Muscle of back (tissue), 13 donors: Measurements from ENCODE around the gene RABEP1. TPM values are rescaled to one million over a fixed set of nuclear protein-coding genes. Genes with fewer than 3 reads are reported as not detected.
"Not testable (repeated sequence)": the region's sequence is repeated elsewhere in the genome, so short reads cannot be mapped to it uniquely, and the experiment has no call there.

ENCODE experiments used
- DNase-seq, 3 donors: peaks; one replicate each; pipeline versions ENCODE4 v3.0.0 to v3.0.0-alpha.2; 2013
- long read RNA-seq, 9 donors: transcript quantifications; one replicate each; lab custom pipeline, GENCODE V29; 2026
- polyA plus RNA-seq, 10 donors: library from polyadenylated mRNA; unstranded; fragments of 120-200 nt; gene quantifications; one replicate each; pipeline ENCODE4 v1.2.1, GENCODE V29; 2013; ENCODE audit not compliant: insufficient read length in 10 of 10

The RABEP1 gene, protein sequence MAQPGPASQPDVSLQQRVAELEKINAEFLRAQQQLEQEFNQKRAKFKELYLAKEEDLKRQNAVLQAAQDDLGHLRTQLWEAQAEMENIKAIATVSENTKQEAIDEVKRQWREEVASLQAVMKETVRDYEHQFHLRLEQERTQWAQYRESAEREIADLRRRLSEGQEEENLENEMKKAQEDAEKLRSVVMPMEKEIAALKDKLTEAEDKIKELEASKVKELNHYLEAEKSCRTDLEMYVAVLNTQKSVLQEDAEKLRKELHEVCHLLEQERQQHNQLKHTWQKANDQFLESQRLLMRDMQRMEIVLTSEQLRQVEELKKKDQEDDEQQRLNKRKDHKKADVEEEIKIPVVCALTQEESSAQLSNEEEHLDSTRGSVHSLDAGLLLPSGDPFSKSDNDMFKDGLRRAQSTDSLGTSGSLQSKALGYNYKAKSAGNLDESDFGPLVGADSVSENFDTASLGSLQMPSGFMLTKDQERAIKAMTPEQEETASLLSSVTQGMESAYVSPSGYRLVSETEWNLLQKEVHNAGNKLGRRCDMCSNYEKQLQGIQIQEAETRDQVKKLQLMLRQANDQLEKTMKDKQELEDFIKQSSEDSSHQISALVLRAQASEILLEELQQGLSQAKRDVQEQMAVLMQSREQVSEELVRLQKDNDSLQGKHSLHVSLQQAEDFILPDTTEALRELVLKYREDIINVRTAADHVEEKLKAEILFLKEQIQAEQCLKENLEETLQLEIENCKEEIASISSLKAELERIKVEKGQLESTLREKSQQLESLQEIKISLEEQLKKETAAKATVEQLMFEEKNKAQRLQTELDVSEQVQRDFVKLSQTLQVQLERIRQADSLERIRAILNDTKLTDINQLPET
- 10 to 100 TPM; 45.4 to 75.4 (median 55.1) TPM for polyA plus RNA-seq
- long read RNA-seq, donor 1, full-length matches to known transcripts, result 4 of 9 reads
- long read RNA-seq, donor 1, partial matches to known transcripts, result 0 of 9 reads
- long read RNA-seq, donor 1, other reads (novel, unspliced or antisense), result 5 of 9 reads
- long read RNA-seq, donor 2, full-length matches to known transcripts, result 4 of 4 reads
- long read RNA-seq, donor 2, partial matches to known transcripts, result 0 of 4 reads
- long read RNA-seq, donor 2, other reads (novel, unspliced or antisense), result 0 of 4 reads
- long read RNA-seq, donor 3, result 0 reads
- long read RNA-seq, donor 4, full-length matches to known transcripts, result 2 of 2 reads
- long read RNA-seq, donor 4, partial matches to known transcripts, result 0 of 2 reads
- long read RNA-seq, donor 4, other reads (novel, unspliced or antisense), result 0 of 2 reads
- long read RNA-seq, donor 5, full-length matches to known transcripts, result 2 of 15 reads
- long read RNA-seq, donor 5, partial matches to known transcripts, result 13 of 15 reads
- long read RNA-seq, donor 5, other reads (novel, unspliced or antisense), result 0 of 15 reads
- long read RNA-seq, donor 6, partial matches to known transcripts, result 0 of 23 reads
- long read RNA-seq, donor 6, other reads (novel, unspliced or antisense), result 23 of 23 reads
- long read RNA-seq, donor 7, partial matches to known transcripts, result 12 of 12 reads
- long read RNA-seq, donor 7, other reads (novel, unspliced or antisense), result 0 of 12 reads
- long read RNA-seq, donor 8, result 0 reads
- long read RNA-seq, donor 9, result 0 reads

DNA sequence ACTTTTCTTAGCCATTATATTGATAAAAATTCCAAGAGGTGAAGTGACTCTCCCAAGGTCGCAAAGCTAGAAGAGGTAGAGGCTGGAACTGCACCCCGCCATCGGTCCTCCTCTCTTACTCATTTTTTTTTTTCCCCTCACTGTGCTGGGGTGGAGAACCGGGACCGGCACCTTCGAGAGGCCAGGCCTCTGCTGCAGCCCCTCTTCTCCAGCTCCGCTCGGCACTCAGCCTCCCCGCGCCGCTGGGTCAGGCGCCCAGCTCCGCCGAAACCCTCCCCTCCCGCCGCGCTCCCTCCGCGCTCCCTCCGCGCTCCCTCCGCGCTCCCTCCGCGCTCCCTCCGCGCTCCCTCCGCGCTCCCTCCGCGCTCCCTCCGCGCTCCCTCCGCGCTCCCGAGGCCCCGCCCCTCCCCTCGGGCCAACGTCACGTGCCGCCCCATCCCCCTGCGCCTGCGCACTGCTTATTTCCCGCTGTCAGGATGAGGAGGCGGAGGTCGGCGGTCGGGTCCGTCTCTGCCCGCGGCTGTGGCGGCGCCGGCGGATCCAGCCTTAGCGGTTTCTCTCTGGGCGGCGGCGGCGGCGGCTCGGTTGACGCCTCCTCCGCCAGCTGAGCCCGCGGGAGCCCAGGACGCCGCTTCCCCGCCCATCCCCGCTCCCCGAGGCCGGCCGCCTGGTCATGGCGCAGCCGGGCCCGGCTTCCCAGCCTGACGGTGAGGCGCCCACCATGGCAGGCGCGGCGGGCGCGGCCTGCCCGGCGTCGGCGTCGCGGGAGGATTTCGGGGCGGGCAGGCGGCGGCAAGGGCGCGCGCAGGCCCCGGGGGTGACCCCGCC lies at the start of gene RABEP1:
Gene RABEP1 (plus strand): TSS at position 471 of the 828 bp plus-strand sequence. CDS start 203 bp downstream, at position 674.
- peak; percentile 91 to 96 (median 93) for DNase-seq

DNA sequence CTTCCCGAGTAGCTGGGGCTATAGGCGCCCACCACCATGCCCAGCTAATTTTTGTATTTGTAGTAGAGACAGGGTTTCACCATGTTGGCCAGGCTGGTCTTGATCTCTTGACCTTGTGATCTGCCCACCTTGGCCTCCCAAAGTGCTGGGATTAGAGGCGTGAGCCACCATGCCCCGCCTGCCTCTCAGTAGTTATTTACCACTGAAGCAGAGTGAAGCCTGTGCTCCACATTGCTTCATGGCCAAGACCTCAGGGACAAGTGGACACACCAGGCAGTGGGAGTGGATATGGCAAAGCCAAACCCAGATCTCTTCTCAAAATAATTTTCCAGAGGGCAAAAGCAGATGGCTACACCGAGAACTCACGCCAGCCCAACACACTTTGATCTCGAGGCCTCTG lies 48.6 kb upstream of the RABEP1 start:
- not testable (repeated sequence) for DNase-seq

DNA sequence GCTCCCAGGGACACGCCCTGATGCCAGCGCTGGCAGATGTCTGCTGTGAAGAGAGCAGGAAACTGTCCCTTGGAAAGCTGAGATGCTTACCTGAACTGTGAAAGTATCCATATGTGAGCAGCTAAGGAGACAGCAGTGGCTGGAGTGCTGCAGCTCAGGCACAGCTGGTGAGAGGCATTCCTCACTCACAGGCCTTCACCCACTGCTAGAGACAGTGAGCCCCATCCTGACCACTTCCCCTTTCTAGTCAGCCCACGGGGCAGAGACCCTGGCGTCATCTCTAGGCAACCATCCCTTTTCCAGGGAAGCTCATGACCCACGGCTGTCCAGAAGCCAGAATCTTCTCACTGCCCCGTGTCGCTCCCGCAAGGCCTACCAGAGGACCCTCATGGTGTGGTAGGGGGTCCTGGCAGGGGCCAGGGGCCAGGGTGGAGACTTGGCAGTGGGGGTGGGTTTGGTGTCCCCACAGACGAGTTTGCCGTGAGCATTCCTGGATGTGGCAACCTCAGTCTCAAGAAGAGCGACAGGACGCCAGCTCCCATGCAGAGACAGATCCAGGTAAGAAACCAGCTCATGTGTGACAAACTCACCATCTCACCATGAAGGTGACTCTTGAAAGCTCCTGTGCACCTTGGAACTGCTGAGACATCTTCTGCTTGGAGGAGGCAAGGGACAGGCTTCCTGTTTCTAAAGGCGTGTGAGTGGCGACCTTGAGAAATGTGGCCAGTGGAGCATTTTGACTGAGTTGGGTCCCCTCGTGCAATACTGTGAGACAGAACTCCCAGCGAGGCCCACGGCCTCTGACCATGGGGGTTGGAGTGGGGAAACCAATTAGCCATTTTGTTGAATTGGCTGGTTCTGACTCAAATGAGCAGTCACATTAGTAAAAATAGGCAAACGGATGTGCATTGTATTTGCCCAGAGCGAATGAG lies 47.2 kb upstream of the RABEP1 start, which contains the start of gene SCIMP:
Gene SCIMP (minus strand): TSS at position 216 of the 932 bp plus-strand sequence. CDS start 105 bp downstream, at position 111.
- peak in 1 of 3 donors; percentile 37 for DNase-seq

- no peak for DNase-seq
Observed at GRCh38 chr17:5236938-5237540, 45.0 kb upstream of the RABEP1 start.

- peak in 1 of 3 donors; percentile 34 for DNase-seq
Observed at GRCh38 chr17:5237541-5238016, 44.5 kb upstream of the RABEP1 start.

DNA sequence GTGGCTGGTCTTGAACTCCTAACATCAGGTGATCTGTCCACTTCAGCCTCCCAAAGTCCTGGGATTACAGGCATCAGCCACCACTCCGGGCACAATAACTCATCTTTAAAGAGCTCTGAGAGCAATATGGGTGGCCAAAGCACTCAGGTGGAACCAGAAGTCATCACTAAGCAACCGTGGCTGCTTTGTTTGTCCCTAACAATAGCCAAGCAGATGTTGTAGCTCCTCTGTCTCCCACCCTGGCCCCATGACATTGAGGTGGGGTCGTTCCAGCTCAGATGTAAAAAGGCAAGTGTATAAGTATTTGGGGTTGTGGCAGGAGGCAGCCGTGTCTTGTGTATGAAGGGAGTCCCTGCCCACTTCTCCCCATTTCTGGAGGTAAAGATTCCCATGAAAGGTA lies 43.8 kb upstream of the RABEP1 start:
- no peak for DNase-seq

GRCh38 chr17:5239769-5240168 lies 42.3 kb upstream of the RABEP1 start:
- DNase-seq, result not testable (repeated sequence)

DNA sequence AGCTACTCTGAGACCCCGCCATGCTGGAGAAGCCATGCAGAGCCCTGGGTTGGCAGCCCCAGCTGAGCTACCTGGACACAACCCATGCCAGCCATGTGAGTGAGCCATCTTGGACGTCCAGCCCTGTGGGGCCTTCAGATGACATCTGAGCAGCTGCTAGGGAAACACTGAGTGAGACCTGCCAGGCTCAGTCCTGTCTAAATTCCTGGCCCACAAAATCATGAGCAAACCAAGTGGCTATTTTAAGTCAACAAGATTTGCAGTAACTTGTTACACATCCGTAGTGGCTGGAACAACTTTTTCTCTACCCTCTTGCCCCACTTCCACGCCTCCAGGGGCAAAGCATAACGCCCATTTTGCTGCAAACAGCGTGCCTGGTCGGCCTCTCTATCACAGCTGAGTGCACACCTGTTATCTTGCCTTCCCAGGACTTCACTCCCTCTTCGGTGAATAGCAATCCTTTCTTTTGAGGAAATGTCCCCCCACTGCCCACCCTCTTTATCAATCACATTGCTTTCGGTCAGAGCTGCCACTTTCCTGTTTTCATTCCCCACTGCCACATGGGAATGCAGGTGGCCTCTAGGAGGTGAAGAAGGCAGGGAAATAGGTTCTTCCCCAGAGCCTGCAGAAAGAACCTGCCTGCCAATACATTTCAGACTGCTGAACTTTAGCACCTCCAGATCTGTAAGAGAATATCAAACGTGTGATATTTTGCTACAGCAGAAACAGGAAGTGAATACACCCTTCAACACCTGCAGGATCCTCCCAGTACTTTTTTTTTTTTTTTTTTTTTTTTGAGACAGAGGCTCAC lies 40.0 kb upstream of the RABEP1 start:
- DNase-seq, result no peak

GRCh38 chr17:5247621-5248020 lies 34.5 kb upstream of the RABEP1 start:
- DNase-seq, result no peak

DNA sequence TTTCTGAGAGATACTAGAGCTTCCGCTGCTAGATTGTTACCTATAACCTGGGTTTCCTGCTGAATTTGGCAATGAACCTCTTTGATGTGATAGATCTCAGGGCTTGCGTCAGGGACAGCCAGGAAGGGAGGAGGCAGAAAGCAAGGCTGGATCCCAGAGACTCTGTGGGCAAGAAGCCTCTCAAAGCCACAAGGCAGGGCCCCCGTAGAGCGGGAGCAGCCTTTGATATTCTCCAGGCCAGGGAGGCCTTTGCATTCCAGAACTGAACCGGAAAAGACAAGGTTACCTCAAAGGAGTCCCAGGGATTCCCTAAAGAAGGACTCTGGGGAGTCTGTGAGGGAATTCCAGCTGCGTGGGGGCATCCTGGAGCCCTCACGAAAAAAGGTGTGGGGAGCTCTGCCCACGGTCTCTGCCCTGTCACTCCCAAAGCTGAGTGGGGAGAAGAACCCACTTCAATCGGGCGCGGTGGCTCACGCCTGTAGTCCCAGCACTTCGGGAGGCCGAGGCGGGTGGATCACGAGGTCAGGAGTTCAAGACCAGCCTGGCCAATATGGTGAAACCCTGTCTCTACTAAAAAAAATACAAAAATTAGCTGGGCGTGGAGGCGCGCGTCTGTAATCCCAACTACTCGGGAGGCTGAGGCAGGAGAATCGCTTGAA lies 33.1 kb upstream of the RABEP1 start:
- DNase-seq, result no peak

DNA sequence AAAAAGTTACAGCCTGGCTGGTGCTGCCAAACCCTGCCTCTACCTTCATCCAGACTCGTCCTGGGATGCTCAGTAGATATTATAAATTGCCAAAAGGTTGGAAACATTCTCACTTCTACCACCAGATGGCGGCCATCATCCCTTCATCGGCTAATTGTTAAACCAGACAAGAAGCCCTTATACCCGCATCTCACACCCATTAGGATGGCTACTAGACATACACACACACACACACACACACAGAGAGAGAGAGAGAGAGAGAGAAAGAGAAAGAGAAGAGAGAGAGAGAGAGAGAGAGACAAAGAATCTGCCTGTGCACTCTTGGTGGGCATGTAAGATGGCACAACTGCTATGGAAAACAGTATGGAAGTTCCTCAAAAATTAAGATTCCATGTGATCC lies 32.5 kb upstream of the RABEP1 start:
- DNase-seq, result peak; percentile 68 to 87 (median 76)

DNA sequence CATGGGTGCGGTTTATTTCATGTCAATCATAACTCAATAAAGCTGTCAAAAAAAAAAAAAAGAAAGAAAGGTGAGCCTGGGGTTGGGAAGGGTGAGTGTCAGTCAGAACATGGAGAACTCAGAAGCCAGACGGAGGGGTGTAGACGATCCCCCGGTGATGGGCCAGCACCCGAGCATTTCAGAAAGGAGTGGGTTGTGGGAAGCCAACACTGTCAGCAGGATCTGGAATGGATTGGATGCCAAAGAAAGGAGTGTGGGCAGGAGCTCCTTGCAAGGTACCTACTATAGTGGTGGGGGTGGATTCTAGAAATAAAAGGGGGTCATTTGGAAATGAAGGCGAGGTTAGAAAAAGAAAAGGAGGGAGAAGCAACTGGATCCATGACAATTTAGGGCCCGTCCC lies 27.7 kb upstream of the RABEP1 start:
- no peak for DNase-seq

GRCh38 chr17:5254903-5255521 lies 27.1 kb upstream of the RABEP1 start:
- DNase-seq, result peak in 1 of 3 donors; percentile 42

DNA sequence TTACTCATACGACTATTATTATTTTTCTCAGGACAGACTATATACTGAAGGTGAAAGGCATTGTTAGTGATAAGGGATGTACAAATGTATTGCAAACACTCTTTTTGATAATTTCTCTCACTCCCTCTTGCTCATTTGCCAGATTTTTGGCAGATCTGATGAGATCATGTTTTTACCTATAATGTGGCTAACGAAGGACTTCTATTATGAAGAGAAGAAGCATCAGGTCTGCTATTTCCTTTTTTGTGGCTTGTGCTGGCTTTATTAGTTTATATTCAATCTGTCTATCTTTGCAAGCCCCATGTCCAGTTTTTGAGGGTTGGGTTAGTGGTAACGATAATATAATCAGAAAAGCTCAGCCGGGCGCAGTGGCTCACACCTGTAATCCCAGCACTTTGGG lies 25.0 kb upstream of the RABEP1 start:
- no peak for DNase-seq

GRCh38 chr17:5260542-5260941 lies 21.5 kb upstream of the RABEP1 start:
- no peak for DNase-seq

DNA sequence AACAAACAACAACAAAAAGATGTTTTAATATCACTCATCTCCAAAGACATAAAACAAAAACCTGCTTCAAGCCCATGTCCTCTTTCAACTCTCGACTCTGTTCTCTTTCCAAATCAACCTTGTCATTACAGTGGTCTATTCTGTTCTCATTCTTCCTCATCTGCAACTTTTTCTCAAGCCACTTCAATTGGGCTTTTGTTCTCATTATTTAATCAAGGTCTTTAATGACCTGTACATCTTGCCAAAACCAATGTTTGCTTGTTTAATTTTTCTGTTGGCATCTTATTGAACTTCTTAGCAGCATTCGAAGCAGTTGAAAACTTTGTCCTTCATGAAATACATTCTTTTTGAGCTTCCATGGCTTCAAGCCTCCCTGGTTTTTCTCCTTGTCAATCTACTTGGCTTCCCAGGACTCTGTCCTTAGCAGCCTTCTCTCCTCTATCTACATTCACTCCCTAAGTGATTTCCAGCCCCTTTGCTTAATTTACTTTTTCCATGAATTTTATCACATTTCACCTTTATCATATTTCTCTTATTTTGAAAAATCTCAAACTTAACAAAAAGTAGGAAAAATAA lies 19.6 kb upstream of the RABEP1 start:
- no peak for DNase-seq
